ENCODE data around the gene LRP4. TPM values are rescaled to one million over a fixed set of nuclear protein-coding genes. Genes with fewer than 3 reads are reported as not detected.

LRP4 gene
- total RNA-seq, 2 donors from 2014 or later = 10.6 to 20.4 TPM

DNA sequence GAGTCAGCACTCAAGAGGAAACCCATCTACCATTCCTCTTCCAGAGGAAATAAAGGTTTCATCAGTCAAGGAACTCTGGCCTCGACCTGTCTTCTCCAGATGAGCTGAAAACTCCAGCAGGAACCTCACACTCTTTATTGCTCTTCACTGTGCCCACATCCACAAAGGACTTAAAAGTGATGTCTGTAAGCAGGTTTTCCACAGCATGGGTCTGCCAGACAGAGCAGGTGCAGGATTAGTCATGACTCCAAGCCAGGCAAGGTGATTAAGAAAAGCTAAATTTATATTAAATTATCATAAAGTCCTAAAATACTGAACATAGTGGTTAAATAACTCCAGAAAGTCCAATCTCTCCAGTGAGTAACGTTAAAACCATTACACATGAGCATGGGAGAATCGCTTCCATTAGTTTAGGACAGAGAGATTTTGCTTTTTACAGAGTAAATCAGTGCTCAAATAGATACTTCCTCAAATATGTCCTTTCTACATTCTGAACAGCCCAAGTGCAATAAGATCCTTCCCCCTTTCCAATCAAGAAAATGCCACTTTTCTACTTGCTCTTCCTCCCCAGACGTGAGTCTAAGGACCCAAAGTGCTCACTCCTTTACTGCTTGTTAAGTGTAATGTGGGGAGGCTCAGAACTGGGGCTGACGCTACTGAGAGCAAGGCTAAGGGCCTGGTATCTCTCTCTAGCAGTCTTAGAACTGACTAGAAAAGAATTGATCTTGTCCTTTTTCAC, 61.6 kb downstream of the LRP4 start:
- no peak for ATAC-seq
- no peaks in the 10 kb centered on the region for H3K27me3 ChIP-seq
- no peaks in the 10 kb centered on the region for H3K9me3 ChIP-seq
- H3K36me3 ChIP-seq (replicated peaks in 1 of 2; ENCODE audit: insufficient read depth in 1 of 2, low read depth in 2 of 2) = peaks cover 0 to 3% of the 10 kb centered on the region in 2 donors
- TF ChIP-seq POLR2A (IDR thresholded peaks at IDR 0.05) = no peak
- TF ChIP-seq, protein P1, sequence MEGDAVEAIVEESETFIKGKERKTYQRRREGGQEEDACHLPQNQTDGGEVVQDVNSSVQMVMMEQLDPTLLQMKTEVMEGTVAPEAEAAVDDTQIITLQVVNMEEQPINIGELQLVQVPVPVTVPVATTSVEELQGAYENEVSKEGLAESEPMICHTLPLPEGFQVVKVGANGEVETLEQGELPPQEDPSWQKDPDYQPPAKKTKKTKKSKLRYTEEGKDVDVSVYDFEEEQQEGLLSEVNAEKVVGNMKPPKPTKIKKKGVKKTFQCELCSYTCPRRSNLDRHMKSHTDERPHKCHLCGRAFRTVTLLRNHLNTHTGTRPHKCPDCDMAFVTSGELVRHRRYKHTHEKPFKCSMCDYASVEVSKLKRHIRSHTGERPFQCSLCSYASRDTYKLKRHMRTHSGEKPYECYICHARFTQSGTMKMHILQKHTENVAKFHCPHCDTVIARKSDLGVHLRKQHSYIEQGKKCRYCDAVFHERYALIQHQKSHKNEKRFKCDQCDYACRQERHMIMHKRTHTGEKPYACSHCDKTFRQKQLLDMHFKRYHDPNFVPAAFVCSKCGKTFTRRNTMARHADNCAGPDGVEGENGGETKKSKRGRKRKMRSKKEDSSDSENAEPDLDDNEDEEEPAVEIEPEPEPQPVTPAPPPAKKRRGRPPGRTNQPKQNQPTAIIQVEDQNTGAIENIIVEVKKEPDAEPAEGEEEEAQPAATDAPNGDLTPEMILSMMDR (IDR thresholded peaks at IDR 0.05) = no peak
- no peaks in the 10 kb centered on the region for H3K4me1 ChIP-seq
- DNase-seq = no peak
- H3K27ac ChIP-seq = peak overlapping the region in 1 of 4 donors; percentile 0
- WGBS, 2 donors = 65 to 72% methylated on average over 5 of the region's 5 CpGs
- H3K4me3 ChIP-seq = no peak overlapping the region
- intact Hi-C loops (cut with DNase I) = no loop called here

DNA sequence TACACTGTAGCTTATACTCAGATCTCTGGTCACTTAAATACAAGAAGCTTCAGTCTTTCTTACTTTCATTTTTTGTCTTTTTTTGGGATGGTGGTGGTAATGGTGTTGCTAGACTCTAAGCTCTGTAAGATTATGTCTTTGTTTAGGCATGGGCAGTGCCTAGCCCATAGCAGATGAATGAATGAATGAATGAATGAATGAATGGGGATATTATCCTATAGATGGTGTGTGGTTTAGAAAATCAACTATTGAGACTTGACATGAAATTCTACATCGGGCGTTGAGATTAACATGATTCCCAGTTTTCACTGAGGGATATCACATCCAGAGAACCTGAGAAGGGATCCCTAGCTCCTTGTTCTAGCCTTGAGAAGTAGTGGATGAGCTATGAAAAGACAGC, 62.5 kb downstream of the LRP4 start:
- Histone ChIP-seq H3K27me3 (no peaks in the 10 kb centered on the region), H3K4me1 (no peaks in the 10 kb centered on the region), H3K9me3 (no peaks in the 10 kb centered on the region), H3K27ac (no peak overlapping the region), H3K4me3 (no peak overlapping the region), H3K36me3 (replicated peaks in 1 of 2; ENCODE audit: insufficient read depth in 1 of 2, low read depth in 2 of 2) (peaks cover 0 to 3% of the 10 kb centered on the region in 2 donors)
- ATAC-seq (no peak), DNase-seq (no peak)
- intact Hi-C loops (cut with DNase I) = no loop called here
- WGBS, 2 donors = 95 to 98% methylated on average over 2 of the region's 2 CpGs
- TF ChIP-seq, protein P1 (IDR thresholded peaks at IDR 0.05) = no peak
- no peak for TF ChIP-seq POLR2A (IDR thresholded peaks at IDR 0.05)

DNA sequence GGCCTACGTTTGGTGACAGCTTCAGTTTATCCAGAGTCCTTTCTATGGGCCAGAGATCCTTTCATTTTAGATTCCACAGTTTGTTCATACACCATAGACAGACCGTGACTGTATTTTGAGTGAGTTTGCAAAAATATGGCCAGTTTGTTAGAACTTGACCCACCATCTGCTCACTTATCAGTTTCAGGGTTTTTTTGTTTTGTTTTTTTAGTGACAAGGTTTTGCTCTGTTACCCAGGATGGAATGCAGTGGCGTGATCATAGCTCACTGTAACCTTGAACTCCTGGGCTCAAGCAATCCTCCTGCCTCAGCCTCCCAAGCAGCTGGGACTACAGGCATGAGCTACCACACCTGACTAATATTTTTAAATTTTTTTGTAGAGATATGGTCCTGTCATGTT, 63.2 kb downstream of the LRP4 start:
- Histone ChIP-seq H3K27ac (no peak overlapping the region), H3K9me3 (no peaks in the 10 kb centered on the region), H3K4me1 (no peaks in the 10 kb centered on the region), H3K36me3 (replicated peaks in 1 of 2; ENCODE audit: insufficient read depth in 1 of 2, low read depth in 2 of 2) (peaks cover 0 to 2% of the 10 kb centered on the region in 2 donors), H3K27me3 (no peaks in the 10 kb centered on the region), H3K4me3 (no peak overlapping the region)
- TF ChIP-seq, protein P1 (IDR thresholded peaks at IDR 0.05) = no peak
- no peak for TF ChIP-seq POLR2A (IDR thresholded peaks at IDR 0.05)
- whole genome bisulfite sequencing, 2 donors = 90 to 93% methylated on average over 3 of the region's 3 CpGs
- no peak for DNase-seq
- no peak for ATAC-seq
- intact Hi-C loops (cut with DNase I) = no loop called here

DNA sequence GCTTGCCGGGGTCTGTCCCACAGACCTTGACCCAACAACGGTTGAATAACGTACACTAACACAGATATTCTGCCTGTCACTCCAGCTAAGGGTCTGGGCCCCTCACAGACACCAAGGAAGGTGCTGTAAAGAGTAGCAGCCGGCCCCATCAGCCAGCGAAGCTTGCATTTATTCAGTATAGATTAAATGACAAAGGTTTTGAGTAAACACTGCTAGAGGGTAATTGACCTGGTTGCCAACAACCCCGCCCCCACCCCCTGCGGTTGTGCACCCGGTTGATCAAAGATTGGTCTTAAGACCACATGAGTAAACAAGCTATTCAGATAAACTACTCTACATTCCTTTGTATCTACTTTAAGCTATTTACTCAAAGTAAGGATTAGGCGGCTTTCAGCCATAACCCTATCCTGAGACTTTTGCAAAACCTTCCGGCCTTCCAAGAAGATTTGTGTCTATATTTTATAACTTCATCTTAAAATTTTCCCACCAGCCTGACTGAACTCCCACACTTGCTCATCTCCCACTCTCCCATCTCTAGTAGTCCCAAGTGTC, 67.4 kb downstream of the LRP4 start:
- H3K4me1 ChIP-seq = no peaks in the 10 kb centered on the region
- no peaks in the 10 kb centered on the region for H3K27me3 ChIP-seq
- no peak overlapping the region for H3K27ac ChIP-seq
- TF ChIP-seq, protein P1 (IDR thresholded peaks at IDR 0.05) = no peak
- no peak for TF ChIP-seq POLR2A (IDR thresholded peaks at IDR 0.05)
- intact Hi-C loops (cut with DNase I) = no loop called here
- 41 to 55% methylated on average over 8 to 10 of the region's 10 CpGs for WGBS, 2 donors
- no peaks in the 10 kb centered on the region for H3K36me3 ChIP-seq (replicated peaks in 1 of 2; ENCODE audit: insufficient read depth in 1 of 2, low read depth in 2 of 2)
- no peak for DNase-seq
- no peak for ATAC-seq
- H3K4me3 ChIP-seq = no peak overlapping the region
- no peaks in the 10 kb centered on the region for H3K9me3 ChIP-seq

DNA sequence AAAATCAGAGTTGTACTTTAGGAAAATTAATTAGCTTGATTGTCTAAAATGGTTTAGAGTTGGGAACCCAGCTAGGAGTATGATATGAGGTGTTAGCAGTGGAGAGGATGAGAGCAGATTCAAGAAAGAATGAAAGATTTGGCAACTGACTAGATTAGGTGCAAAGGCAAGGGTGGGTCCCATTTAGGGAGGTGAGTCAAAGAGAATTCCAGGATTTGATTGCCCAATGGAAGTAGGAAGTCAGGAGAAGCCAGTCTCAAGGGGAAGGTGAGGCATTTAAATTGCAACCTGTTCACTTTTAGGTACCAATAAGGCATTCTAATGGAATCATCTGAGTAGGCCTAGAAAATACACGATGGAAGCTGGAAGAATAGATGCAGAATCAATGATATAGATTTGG, 68.7 kb downstream of the LRP4 start:
- intact Hi-C loops (cut with DNase I) = no loop called here
- Histone ChIP-seq H3K27me3 (no peaks in the 10 kb centered on the region), H3K4me1 (peaks cover 10% of the 10 kb centered on the region), H3K4me3 (no peak overlapping the region), H3K36me3 (replicated peaks in 1 of 2; ENCODE audit: insufficient read depth in 1 of 2, low read depth in 2 of 2) (no peaks in the 10 kb centered on the region), H3K9me3 (no peaks in the 10 kb centered on the region), H3K27ac (no peak overlapping the region)
- DNase-seq (no peak), ATAC-seq (no peak)
- WGBS, 2 donors = 92 to 100% methylated on average over 1 of the region's 1 CpG
- TF ChIP-seq POLR2A (IDR thresholded peaks at IDR 0.05) = no peak
- TF ChIP-seq, protein P1 (IDR thresholded peaks at IDR 0.05) = no peak

Measured in body of pancreas (tissue), 4 donors.